ENCODE results near the gene SPINK1. TPM values are rescaled to one million over a fixed set of nuclear protein-coding genes. Genes with fewer than 3 reads are reported as not detected.

Gene SPINK1
- polyA plus RNA-seq, 2 of the 4 experiments (the other 2 are of a cell fraction): 0.22 TPM; not detected in 1

DNA sequence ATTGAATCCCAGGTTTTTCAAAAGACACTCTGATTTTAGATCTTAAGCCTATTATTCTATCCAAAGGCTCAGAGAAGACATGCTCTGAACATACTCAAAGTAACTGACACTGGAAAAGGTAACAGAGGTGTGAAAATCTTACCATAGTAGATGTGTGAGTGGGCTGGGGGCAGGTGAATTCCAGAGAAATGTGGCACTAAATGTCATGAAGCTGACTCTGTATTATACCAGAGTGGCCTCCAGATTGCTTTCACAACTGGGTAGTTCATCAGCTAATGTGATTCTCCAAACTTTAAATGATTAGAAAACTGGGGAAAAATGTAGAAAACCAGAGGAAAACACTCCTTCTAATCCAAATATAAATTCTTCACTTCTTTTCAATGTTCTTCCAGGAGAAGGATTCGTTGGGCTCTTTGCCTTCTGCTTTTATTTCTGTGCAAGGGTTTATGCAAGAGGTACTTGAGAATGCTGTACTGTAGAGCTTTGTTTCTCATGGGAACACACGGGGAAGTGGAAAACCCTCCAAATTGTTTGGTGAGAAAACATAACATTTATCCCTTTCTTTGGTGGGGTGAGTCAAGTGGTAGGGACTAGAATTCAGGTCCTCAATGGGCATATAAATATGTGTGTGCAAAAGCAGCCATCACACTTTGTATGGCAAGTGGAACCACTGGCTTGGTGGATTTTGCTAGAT, 46.7 kb upstream of the SPINK1 start, which contains the start of gene SCGB3A2:
SCGB3A2 (plus strand) TSS at position 646 of the 694 bp plus-strand sequence. CDS start 93 bp downstream, outside the sequence.
- ATAC-seq: no peak
- 2% methylated on average over 2 of the region's 2 CpGs for WGBS (ENCODE audit: missing lambda C conversion rate)
- ChIA-PET CTCF (interaction anchor here (2.1 kb wide), 1 partner anchor 56 kb away, joined by 11 read pairs; no protein-coding TSS in a partner anchor), POLR2A (no interaction called here)
- TF ChIP-seq HES2 (IDR thresholded peaks at IDR 0.05): no peak
- TF ChIP-seq NR3C1 (IDR thresholded peaks at IDR 0.05): no peak
- no peak for TF ChIP-seq SREBF2 (IDR thresholded peaks at IDR 0.05)
- TF ChIP-seq, protein P1, sequence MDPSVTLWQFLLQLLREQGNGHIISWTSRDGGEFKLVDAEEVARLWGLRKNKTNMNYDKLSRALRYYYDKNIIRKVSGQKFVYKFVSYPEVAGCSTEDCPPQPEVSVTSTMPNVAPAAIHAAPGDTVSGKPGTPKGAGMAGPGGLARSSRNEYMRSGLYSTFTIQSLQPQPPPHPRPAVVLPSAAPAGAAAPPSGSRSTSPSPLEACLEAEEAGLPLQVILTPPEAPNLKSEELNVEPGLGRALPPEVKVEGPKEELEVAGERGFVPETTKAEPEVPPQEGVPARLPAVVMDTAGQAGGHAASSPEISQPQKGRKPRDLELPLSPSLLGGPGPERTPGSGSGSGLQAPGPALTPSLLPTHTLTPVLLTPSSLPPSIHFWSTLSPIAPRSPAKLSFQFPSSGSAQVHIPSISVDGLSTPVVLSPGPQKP (IDR thresholded peaks at IDR 0.05; ENCODE audit: low read depth, low read length): no peak
- TF ChIP-seq MYC (IDR thresholded peaks at IDR 0.05; ENCODE audit: borderline replicate concordance, low read length): no peak
- no peak for TF ChIP-seq CBX2 (IDR thresholded peaks at IDR 0.05; ENCODE audit: borderline replicate concordance, low read depth)
- no peak for TF ChIP-seq CEBPB (IDR thresholded peaks at IDR 0.05)
- no peak for TF ChIP-seq EP300 (IDR thresholded peaks at IDR 0.05)
- no peak for TF ChIP-seq JUN (IDR thresholded peaks at IDR 0.05)
- no peak for TF ChIP-seq RFX5 (IDR thresholded peaks at IDR 0.05)
- TF ChIP-seq ESRRA (IDR thresholded peaks at IDR 0.05; ENCODE audit: borderline replicate concordance, low read length): no peak
- TF ChIP-seq, protein P2, sequence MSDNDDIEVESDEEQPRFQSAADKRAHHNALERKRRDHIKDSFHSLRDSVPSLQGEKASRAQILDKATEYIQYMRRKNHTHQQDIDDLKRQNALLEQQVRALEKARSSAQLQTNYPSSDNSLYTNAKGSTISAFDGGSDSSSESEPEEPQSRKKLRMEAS (IDR thresholded peaks at IDR 0.05): no peak
- no peak for TF ChIP-seq JUNB (IDR thresholded peaks at IDR 0.05)
- no peak for TF ChIP-seq TFCP2L1 (CRISPR knock-in tag; IDR thresholded peaks at IDR 0.05)
- no peak for TF ChIP-seq FOXS1 (CRISPR knock-in tag; IDR thresholded peaks at IDR 0.05)
- no peak for TF ChIP-seq HDAC2 (IDR thresholded peaks at IDR 0.05)
- no peak for TF ChIP-seq PHF8 (IDR thresholded peaks at IDR 0.05; ENCODE audit: borderline replicate concordance, low read depth)
- Histone ChIP-seq H3K27ac (no peak within 1 kb of the TSS), H3K4me2 (no peak within 1 kb of the TSS), H3K9me3 (no peaks in the 10 kb centered on the region), H3K4me3 (no peak within 1 kb of the TSS), H3K4me1 (no peaks in the 10 kb centered on the region)
- DNase-seq (ENCODE audit: low read depth in 1 of 2, low spot score in 1 of 2): no peak
- FAIRE-seq: no peak

DNA sequence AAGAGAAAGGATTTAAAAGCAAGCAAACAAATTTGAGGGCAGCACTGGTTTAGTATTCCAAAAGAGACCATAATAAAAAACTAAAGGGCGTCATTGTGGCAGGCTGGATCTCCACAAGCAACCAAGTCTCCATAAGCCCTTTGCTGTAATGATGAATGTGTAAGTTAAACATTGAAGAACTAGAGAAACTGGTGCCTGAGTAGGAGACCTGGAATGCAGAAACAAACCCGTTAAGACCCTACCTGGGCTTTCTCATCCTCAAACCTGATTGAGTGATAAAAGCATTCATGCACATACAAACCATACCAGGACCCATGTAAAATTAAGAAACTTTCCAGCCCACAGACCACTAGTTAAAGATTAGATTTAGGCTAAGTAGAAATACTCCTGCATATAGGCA, 45.2 kb upstream of the SPINK1 start:
- H3K4me2 ChIP-seq: no peak overlapping the region
- no peak overlapping the region for H3K27ac ChIP-seq
- TF ChIP-seq POLR2A (IDR thresholded peaks at IDR 0.05; ENCODE audit: low read length) (no peak), TP53 (CRISPR knock-in tag; IDR thresholded peaks at IDR 0.05) (no peak), GATA3 (IDR thresholded peaks at IDR 0.05; ENCODE audit: borderline replicate concordance) (no peak), EHF (CRISPR knock-in tag; IDR thresholded peaks at IDR 0.05) (no peak), SREBF2 (IDR thresholded peaks at IDR 0.05) (no peak), MYC (IDR thresholded peaks at IDR 0.05; ENCODE audit: borderline replicate concordance, low read length) (no peak), RNF2 (IDR thresholded peaks at IDR 0.05; ENCODE audit: borderline replicate concordance, low read depth) (no peak), ZSCAN20 (CRISPR knock-in tag; IDR thresholded peaks at IDR 0.05) (no peak), HOXA7 (CRISPR knock-in tag; IDR thresholded peaks at IDR 0.05) (no peak)
- TF ChIP-seq, protein P3, sequence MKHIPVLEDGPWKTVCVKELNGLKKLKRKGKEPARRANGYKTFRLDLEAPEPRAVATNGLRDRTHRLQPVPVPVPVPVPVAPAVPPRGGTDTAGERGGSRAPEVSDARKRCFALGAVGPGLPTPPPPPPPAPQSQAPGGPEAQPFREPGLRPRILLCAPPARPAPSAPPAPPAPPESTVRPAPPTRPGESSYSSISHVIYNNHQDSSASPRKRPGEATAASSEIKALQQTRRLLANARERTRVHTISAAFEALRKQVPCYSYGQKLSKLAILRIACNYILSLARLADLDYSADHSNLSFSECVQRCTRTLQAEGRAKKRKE (CRISPR knock-in tag; IDR thresholded peaks at IDR 0.05; ENCODE audit: low read depth): no peak
- ATAC-seq: no peak
- no peaks in the 10 kb centered on the region for H3K4me1 ChIP-seq
- WGBS (ENCODE audit: missing lambda C conversion rate): 0% methylated on average over 2 of the region's 2 CpGs
- no peak for DNase-seq (ENCODE audit: low read depth in 1 of 2, low spot score in 1 of 2)
- ChIA-PET POLR2A (no interaction called here), CTCF (interaction anchor here (0.6 kb wide), 1 partner anchor 95 kb away, joined by 3 read pairs; no protein-coding TSS in a partner anchor)
- H3K9me3 ChIP-seq: no peaks in the 10 kb centered on the region
- FAIRE-seq: no peak
- H3K4me3 ChIP-seq: no peak overlapping the region

Measured in A549 (cell line).